GM19395 (cell line): ENCODE measurements around the gene ZNF771.

ENCODE experiments used
- ATAC-seq: cut with Tn5 transposase; IDR thresholded peaks from one replicate; pipeline ENCODE4 v1.9.1; 2021; ENCODE audit warnings: mild to moderate bottlenecking, moderate library complexity; ENCODE audit not compliant: unreplicated experiment

The ZNF771 gene

DNA sequence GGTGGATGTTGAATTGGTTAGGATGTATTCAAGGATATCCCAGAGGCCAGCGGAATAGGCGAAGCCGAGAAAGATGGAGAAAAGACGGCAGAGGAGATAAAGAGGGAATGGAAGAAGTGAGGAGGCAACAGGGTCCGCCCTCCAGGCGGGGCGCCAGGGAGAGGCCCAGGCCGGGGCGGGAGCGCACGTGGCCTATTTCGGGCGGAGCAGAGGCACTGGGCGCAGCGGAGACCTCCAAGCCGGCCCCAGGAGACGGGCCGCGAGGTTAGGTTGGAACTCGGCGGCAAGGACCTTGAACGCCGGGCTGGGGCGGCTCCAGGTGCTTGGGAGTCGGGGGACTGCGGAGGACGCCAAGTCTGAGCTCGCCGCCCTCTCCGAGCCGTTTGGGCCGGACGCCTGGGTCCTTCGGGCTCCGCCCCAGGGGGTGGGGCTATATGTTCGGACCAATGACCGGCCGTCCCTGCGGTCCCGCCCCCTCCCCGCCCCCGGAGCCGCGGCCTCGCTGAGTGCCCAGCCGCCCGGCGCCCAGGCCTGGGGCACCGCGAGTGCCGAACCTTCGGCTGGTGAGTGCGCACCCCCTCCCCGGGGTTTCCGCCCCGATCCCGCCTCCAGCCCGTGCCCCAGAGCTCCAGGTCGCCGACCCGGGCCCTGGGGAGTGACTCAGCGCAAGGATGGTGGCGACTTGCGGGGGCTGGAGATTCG, at the start of gene ZNF771:
TSS of gene ZNF771 (plus strand) at position 505 of the 702 bp plus-strand sequence. CDS start 448 bp downstream, outside the sequence.
- ATAC-seq, result peak; percentile 72

DNA sequence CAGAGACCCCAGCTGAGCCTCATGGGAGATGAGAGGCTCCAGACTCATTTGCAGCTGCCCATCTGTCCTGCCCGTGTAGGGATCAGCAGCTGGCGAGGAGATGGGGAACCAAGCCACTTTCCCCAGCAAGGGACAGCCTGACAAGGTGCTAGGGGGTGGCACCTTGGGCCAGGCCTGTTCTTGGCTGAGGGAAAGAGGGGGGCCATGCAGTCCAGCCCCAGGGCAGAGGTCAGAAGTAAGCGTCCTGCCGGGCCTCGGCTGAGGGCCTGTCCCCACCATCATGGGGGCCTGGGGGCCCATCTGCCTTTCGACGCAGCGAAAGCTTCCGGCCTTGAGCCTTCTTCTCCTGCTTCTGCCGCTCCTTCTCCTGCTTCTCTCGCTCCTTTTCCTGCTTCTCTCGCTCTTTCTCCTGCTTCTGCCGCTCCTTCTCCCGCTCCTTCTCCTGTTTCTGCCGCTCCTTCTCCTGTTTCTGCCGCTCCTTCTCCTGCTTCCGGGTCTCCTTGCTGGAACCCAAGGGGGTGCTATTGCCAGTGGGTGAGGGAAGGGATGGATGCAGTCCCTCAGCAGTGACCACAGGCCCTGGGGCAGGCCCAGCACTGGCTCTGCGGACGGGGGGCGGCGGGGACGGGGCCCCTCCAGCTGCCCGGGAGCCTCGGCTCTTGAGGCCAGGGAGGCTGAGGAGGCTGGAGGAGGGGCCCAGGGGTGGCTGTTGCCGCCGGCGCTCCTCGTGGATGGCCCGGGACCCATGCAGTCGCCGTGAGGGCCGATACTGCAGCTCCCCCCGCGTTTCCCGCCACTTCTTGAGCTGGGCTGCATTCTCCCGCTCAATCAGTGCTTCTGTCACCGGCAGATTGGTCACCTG, 49.5 kb upstream of the ZNF771 start:
- ATAC-seq, result no peak

DNA sequence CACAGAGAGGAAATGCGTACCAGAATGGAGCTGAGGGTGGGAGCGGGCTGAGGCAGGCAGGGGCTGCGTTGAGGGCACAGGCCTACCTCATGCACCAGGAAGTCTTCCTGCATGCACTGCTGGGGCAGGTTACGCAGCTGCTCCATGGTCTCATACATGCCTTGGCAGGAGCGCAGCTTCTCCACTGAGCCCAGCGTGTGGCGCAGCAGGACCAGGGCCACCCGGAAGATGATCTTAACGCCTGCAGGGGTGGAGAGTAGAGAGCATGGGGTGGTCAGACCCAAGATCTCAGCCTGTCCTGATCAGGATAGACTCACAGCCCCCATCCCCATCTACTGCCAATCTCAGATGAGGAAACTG, 48.8 kb upstream of the ZNF771 start:
- ATAC-seq, result no peak

DNA sequence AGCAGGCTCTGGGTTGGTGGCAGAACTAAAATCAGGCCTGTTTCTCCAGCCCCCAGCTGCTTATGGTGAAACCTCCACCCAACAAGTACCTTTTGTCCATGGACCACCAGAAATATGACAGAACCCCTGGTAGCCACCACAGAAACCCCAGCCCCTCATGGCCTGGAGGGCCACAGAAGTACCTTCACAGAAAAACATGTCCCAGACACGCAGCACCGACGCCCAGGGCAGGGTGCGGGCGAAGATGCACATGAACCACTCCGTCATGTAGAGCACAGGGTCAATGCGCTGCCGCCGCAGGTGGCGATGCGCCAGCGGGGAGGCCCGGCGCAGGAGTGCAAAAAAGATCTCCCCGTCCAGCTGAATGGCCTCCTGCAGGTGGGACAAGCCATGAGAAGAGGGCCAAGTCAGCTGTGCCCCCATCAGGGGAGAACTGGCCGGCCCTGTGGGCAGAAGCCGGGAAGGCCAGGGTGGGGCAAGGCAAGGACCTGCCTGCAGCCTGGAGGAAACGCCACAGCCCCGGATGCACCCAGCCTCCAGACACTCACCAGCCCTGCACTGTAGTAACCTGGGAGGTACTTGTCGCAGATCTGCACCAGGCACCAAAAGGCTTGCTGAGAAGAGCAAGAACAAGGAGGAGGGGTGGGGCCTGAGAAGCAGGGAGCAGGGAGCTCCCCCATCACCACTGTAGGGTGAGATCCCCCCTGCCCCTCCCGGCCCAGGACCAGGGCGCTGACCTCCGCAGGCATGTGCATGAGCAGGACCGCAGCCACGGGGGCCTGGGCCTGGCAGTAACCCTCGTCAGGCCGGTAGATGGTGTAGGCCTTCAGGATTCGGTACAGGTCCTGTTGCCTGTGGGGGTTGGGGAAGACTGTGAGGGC, 48.2 kb upstream of the ZNF771 start:
- ATAC-seq, result no peak

DNA sequence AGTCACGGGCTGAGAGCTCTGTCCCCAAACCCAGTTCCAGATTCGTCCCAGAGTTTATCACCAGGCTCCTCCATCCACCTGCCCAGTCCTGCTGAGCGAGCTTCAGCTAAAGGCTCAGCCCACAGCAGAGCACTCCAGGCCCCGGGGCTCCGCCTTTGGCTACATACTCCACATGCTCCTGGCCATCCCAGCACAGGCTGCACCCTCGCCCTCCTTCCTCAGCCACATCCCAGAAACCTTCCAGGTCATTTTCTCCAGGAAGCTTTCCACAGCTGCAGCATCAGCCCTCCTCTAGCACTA, 47.6 kb upstream of the ZNF771 start:
- ATAC-seq, result no peak

DNA sequence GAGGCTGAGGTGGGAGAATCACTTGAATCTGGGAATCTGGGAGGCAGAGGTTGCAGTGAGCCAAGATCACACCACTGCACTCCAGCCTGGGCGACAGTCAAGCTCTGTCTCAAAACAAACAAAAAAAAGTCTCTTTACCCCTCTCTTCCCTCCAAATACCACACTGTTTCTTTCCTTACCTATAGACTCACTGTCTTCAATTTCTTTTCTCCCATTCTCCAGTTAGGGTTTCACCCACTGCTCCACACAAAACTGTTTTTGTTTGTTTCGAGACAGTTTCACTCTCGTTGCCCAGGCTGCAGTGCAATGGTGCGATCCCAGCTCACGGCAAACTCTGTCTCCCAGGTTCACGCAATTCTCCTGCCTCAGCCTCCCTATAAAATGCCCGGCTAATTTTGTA, 46.2 kb upstream of the ZNF771 start:
- no peak for ATAC-seq

DNA sequence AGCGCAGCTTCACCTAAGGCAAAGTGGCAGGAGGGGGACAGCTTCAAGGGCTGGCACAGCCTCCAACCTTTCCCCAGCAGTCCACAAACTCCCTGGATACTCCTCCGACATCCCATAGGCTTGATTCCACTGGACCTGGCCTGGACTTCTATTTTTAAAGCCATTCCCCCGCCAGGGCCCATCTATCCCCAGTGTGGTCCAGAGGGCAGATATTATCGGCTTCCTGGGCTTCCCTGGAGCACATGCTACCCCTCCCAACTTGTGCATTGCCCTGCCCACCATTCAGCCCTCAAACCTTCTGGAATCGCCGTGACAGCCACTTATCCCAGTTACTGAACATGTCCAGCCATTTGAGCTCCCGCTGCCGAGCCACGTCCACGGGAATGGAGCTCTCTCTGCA, 42.2 kb upstream of the ZNF771 start:
- no peak for ATAC-seq

DNA sequence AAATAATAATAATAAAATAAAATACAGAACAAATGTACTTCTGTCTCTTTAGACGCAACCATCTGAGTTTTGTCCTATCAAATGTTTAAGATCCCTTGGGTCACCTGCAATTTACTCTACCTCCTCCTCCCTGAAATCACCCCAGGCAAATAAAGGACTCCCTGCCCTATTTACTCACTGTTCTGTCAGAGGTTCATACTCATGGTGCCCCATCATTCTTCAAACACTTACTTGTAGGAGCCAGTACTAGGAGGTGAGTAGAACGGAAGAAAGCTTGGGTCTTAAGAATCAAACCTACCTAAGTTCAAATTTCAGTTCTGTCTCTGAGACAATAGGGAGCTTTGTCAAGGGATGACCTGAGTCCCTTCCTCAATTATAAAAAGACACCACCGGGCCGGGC, 40.9 kb upstream of the ZNF771 start:
- no peak for ATAC-seq

DNA sequence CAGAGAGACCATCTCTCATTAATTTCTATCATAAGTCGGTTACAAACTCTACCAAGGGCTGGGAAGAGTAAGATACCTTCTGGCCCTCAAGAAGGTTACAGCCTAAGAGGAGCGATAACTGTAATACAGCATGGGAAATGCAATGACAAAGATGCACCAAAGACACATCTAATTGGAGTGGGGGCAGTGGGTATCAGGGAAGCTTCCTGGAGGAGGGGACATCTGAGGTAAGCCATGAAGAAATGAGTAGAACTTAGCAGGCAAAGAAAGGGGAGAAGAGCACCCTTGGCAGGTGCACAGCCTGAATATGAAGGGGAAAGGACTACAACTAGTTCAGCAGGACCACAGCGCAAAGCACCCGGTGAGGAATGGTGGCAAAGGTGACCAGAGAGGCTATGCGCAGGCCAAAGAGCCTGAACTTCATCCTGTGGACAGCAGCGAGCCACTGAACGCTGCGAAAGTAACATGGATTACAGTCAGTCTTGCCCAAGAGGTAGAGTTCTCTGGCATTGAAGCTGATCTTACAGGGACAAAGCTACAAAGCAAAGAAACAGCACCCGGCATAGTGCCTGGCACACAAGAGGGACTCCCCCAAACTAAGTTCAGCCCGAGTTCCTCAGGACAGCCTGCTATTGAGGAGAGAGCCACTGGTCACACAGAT, 39.9 kb upstream of the ZNF771 start:
- no peak for ATAC-seq

DNA sequence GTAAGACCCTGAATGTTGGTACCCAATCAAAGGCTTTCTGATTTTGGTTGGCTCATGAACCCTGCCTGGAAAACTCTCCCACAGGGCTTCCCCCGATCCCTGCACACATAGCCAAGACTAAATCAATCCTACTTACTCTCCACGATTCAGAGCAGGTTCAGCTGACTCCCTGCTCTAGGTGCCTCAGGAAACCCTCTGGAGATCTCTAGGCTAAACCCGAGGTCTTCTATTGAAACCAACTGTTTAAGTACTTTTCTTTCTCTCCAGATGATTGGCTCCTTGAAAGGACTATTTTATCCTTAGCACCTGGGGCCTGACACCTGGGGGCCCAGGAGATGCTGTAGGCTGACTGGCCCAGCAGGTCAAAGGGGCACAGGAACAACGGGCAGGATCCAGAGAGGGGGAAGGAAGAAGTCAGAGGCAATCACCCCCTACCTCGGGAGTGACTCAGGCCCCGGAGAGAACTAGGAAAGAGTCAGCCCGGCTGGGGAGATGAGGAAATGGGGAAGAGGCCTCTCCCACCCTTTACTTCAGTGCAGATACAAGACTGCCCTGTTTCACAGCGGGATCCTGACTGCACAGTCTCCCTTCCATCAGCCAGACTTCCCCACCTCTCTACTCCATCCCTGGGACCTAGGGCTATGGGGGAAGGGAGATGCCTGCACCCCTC, 39.1 kb upstream of the ZNF771 start:
- ATAC-seq, result no peak

DNA sequence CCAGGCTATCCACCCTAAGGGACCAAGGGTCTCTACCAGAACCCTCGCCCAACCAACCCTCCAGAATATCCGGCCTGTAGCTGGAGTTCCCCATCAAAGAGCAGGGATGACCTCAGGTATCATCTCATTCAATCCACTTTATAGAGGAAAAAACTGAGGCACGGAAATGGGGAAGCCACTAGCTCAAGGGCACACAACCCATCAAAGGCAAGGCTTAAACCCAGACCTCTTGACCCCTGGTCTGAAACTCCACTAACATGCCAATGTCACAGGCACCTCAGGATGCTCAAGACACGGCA, 38.7 kb upstream of the ZNF771 start:
- no peak for ATAC-seq

DNA sequence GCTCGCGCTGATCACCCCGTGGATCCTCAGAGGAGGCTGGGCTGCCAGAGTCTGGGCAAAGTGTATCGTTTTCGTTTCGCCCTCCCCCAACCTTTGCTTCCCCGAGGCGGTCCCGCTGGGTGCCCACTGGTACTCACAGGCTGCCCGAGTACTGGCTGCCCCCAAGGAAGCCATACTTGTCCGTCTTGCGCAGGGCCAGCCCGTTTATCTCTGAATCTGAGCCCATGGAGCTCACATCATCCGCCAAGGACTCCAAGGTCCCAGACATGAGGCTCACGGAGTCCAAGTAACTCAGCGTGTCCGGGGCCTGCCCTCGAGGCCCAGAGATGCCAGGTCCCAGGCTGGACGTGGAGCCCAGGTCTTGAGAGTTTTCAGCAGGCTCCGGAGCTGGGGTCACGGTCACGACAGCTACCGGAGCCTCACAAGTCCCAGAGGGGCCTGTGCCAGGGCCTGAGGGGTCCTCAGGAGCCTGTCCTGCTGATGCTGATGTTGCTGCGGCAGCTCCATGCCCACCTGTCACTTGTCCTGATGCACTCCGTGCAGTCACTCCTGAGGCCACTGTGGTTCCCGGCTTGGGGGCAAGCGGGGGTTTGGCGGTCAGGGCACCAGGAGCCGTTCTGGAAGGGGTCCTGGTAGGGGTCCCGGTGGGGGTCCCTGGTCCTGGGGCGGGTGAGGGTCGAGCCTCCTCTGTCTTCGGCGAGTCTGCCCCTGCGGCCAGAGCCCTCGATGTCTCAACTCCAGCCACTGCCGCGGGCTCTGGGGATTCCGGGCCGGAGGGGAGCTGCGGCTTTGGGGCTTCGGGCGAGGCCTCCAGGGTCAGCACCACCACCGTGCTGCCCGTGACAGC, 38.1 kb upstream of the ZNF771 start:
- no peak for ATAC-seq

DNA sequence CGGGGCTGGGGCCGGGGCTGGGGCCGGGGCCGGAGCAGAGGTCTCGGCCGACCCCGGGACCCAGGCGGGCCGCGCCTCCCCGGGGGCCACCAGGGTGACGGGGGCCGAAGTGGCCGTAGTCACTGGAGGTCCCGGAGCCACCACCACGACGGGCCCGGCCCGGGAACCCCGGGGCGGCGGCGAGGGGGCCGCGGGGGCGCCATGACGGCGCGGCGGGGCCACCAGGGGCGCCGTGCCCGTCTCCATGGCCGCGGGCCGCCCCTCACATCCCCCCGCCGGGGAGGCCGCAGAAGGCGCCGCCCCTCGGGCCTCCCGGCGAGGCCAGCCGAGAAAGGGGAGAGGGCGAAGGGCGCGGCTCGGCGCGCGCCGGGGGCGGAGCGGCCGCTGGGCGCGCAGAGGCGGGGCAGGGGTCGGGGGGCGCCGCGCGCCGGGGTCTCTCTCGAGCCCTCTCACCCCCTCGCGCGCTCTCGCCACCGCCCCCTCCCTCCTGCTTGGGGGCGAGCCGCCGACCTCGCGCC, 37.4 kb upstream of the ZNF771 start:
- ATAC-seq, result peak; percentile 1

DNA sequence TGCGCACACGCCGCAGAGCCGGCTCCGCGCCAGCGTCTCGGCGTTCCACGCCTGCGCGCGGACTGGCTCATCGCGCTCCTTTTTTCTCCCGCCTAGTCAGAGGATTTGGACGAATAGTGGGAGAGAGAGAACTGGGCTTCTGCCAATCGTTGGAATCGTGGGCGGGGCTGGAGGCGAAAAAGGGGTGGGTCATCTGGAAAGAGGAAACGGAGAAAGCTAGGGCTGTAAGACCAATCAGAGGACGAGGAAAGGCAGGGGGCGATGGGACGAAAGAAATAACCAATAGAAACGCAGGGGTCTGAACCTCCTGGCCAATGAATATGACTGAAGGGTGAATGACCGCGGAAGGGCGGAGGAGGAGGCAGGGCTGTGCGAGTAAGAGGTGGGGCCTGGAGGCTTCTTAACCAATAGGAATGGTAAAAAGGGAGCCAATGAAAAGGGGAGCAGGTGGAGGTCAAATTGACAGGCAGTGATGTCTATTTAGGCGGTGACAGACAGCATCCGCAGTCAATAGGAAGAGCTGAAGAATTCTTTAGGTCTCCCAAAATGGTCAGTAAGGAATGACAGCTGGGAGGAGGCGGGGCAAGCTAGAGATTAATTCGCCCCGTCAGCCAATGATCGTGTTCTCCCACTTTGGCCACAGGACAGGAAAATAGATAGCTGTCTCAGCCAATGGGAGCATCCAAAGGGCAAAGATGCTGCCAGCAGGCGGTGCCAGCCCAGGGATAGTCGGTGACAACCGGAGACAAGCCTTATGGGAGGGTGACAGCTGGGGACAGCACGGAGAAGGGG, 36.8 kb upstream of the ZNF771 start, which contains the start of gene TBC1D10B:
TSS of gene TBC1D10B (minus strand) at position 39 of the 792 bp plus-strand sequence. CDS start 311 bp downstream, outside the sequence.
- peak; percentile 86 for ATAC-seq

DNA sequence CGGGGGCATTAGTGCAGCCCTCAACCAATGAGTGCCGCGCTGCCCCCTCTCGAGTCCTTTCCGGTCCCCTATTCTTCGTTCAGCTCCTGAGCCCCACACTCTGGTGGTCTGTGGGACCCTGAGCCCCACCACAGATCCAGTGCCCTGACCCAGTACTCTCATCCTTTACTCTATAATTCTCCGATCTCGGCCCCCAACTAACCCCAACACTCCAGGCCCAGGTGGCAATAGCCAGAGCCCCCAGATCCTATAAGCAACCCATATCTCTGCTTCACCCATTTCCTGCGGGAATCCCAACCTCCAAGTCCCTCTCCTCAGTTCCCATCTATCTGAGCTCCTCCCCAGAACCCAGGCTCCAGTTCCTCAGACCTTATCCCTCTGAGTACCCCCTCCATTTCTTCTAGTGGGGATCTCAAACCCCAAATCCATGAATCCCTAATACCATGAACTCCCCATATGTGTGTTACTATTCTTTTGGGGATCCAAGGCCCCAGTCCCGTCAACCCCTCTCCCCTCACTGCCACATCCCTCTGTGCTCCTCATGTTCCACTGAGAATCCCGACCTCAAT, 36.1 kb upstream of the ZNF771 start:
- ATAC-seq, result no peak

DNA sequence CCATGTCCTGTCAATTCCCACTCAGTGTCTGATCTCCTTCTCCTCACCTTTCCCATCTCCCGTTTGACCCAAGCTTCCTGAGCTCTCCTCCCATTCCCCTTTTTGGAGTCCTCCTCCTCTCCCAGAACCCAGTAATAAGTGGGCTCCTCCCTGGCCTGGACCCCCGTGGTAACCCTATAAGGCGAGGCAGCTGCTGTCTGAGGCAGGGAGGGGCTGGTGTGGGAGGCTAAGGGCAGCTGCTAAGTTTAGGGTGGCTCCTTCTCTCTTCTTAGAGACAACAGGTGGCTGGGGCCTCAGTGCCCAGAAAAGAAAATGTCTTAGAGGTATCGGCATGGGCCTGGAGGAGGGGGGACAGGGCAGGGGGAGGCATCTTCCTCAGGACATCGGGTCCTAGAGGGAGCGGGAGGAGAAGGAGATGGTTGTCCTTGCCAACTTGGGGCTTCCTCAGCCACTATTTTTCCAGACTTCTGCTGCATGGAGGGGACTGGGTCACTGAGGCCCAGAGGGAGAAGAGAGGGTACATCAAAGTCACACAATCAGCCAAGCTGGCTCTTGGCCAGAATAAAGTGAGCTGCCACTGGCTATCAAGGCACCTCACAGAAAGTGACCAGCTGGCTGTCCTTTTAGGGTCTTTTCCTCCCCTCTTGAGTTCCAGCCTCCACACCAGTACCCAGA, 35.2 kb upstream of the ZNF771 start:
- ATAC-seq, result no peak

DNA sequence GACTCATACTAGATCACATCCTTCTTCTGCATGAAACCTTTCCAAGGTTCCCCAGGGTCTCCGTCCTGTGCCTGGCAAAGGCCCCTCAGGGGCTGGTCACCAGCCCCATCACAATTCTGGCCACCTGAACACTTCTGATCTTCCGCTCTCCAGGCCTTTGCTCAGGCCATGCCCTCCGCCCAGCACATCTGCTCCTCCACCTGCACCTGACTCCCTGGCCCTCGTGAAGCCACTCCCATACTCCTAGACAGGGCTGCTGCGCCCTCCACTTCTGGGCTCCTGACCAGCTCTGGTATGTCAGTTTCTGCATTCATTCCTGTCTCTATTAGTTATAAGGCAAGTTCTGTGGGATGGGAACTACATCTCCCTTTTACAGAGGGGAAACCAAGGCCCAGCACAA, 34.7 kb upstream of the ZNF771 start:
- ATAC-seq, result no peak

DNA sequence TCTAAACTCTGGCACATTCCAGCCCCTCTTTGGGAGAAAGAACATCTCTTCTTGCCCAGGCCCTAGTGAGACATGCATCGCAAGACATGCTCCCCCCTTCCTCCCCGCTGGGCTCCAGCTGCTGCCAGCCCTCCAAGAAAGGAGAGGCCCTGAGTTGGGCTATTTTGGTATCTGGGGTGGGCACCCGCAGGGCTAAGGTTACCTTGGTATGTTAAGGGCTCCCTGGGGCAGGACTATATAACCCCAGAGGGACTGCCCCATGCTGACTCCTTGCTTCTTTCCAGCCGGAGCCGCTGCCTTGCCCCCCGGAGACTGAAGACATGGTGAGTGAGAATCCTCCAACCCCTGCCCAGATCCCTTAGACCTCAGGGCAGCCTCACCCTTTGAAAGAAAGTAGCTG, 32.9 kb upstream of the ZNF771 start, which contains the start of gene MYL11:
TSS of gene MYL11 (plus strand) at position 265 of the 400 bp plus-strand sequence. CDS start at position 321, 56 bp downstream.
- no peak for ATAC-seq
